Measurements from ENCODE around the gene UPF1.

GRCh38 chr19:18796239-18796638 is 35.5 kb upstream of the UPF1 start:
- TF ChIP-seq CTCF (IDR thresholded peaks at IDR 0.05) = no peak
- no peak for TF ChIP-seq POLR2A (IDR thresholded peaks at IDR 0.05)
- no peak for TF ChIP-seq POLR2AphosphoS5 (IDR thresholded peaks at IDR 0.05)
